Osteoblast (primary cell): ENCODE data around the gene ANTXR2. TPM values are rescaled to one million over a fixed set of nuclear protein-coding genes. Genes with fewer than 3 reads are reported as not detected.

Source experiments
- DNase-seq: peaks from one replicate; pipeline ENCODE4 v3.0.0; 2011; ENCODE audit warnings: low spot score, mixed read lengths; ENCODE audit not compliant: insufficient read length; ENCODE audit errors: missing footprints
- H2AFZ ChIP-seq: 2 replicates; pipeline ENCODE4 v1.6.0; 2011; ENCODE audit warnings: mild to moderate bottlenecking, low read length
- H3K27ac ChIP-seq: 2 replicates; pipeline ENCODE4 v1.5.1; 2011; ENCODE audit warnings: mild to moderate bottlenecking, low read depth, low read length, moderate library complexity
- H3K27me3 ChIP-seq: 2 replicates; pipeline ENCODE4 v1.6.0; 2012; ENCODE audit warnings: mild to moderate bottlenecking, control low read depth, inconsistent platforms, low read length, moderate library complexity; ENCODE audit not compliant: insufficient read depth
- H3K36me3 ChIP-seq: 2 replicates; pipeline ENCODE4 v1.5.1; 2011; ENCODE audit warnings: mild to moderate bottlenecking, low read length, control low read depth, moderate library complexity; ENCODE audit not compliant: insufficient read depth
- H3K4me1 ChIP-seq: 2 replicates; pipeline ENCODE4 v1.5.1; 2011; ENCODE audit warnings: mild to moderate bottlenecking, low read length, control low read depth, moderate library complexity; ENCODE audit not compliant: insufficient read depth
- H3K4me2 ChIP-seq: 2 replicates; pipeline ENCODE4 v1.6.0; 2011; ENCODE audit warnings: mild to moderate bottlenecking, low read length; ENCODE audit not compliant: insufficient read depth
- H3K4me3 ChIP-seq: fragments of 200-600 bp; sonication (generic); 3 replicates; pipeline ENCODE4 v1.5.1; 2012; ENCODE audit warnings: mild to moderate bottlenecking, low read length, inconsistent platforms; ENCODE audit not compliant: insufficient read depth
- H3K79me2 ChIP-seq: 2 replicates; pipeline ENCODE4 v1.6.0; 2012; ENCODE audit warnings: mild to moderate bottlenecking, low read length, control low read depth, inconsistent platforms; ENCODE audit not compliant: insufficient read depth
- H3K9me3 ChIP-seq: 2 replicates; pipeline ENCODE4 v1.5.1; 2011; ENCODE audit warnings: low read depth, low read length, control low read depth
- H4K20me1 ChIP-seq: 2 replicates; pipeline ENCODE4 v1.6.0; 2012; ENCODE audit warnings: mild to moderate bottlenecking, low read length, control low read depth; ENCODE audit not compliant: insufficient read depth
- CTCF ChIP-seq: IDR thresholded peaks from 2 replicates; pipeline ENCODE4 v1.5.1; 2011; ENCODE audit warnings: mild to moderate bottlenecking, low read depth, low read length, moderate library complexity; ENCODE audit errors: extremely low read depth
- total RNA-seq: library from RNA; depleted of rRNA; stranded (reverse); fragments of >200 nt; gene quantifications from 2 replicates; pipeline ENCODE4 v1.2.3, GENCODE V29; 2012

The ANTXR2 gene
- total RNA-seq, 1 donor = 97.4 TPM

GRCh38 chr4:80069837-80070731, 2.9 kb downstream of the ANTXR2 start:
- H3K79me2 ChIP-seq = peaks cover 72% of the 10 kb centered on the region
- H2AFZ ChIP-seq = no peak overlapping the region
- H3K9me3 ChIP-seq = no peaks in the 10 kb centered on the region
- no peak for TF ChIP-seq CTCF
- peak; percentile 73 for DNase-seq
- H3K36me3 ChIP-seq = peaks cover 33% of the 10 kb centered on the region
- peak overlapping the region; percentile 90 for H3K4me3 ChIP-seq
- no peaks in the 10 kb centered on the region for H3K27me3 ChIP-seq
- H4K20me1 ChIP-seq = peaks cover 4% of the 10 kb centered on the region
- peak overlapping the region; percentile 86 for H3K27ac ChIP-seq
- peak overlapping the region; percentile 89 for H3K4me2 ChIP-seq
- H3K4me1 ChIP-seq = peaks cover 41% of the 10 kb centered on the region

DNA sequence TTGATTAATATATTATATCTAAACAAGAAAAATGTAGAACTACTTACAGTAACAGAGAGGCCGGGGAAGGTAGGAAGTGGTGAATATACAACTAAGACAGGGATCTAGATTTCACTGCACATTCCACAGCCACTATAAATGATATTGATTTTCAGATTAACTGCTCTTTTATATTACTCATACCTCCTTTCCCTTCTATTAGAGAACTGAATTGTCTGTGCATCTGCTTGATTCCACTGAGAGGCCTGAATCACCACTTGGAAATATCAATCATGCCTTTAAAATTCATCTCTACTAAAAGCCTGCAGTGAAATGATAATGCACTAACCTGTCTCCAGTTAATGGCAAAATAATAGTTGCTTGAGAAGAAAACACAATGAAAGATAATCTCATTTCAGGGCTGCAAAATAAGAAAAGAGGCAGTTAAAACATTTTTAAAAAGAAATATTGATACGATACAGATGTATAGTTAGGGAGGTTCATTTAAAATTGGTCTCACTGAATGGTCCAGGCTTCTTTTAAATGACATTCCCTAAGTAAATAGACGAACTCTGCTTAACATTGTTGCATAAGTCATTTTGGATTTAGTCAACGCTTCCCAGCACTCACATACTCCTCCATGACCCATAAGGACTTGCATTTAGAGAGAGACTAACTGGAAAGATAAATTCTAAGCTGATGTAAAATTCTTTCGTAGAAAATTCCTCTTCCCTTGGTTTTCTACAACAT, 3.8 kb downstream of the ANTXR2 start:
- Histone ChIP-seq H3K79me2 (peaks cover 80% of the 10 kb centered on the region), H4K20me1 (peaks cover 4% of the 10 kb centered on the region), H3K27me3 (no peaks in the 10 kb centered on the region), H3K36me3 (peaks cover 38% of the 10 kb centered on the region), H3K4me3 (peak overlapping the region; percentile 90), H3K9me3 (no peaks in the 10 kb centered on the region), H2AFZ (no peak overlapping the region), H3K4me1 (peaks cover 38% of the 10 kb centered on the region), H3K4me2 (peak overlapping the region; percentile 89), H3K27ac (peak overlapping the region; percentile 86)
- no peak for TF ChIP-seq CTCF
- peak; percentile 6 for DNase-seq

- peaks cover 44% of the 10 kb centered on the region for H3K36me3 ChIP-seq
- no peak overlapping the region for H3K4me2 ChIP-seq
- peaks cover 27% of the 10 kb centered on the region for H3K4me1 ChIP-seq
- H3K79me2 ChIP-seq = peaks cover 74% of the 10 kb centered on the region
- H4K20me1 ChIP-seq = no peaks in the 10 kb centered on the region
- no peak overlapping the region for H3K27ac ChIP-seq
- H3K27me3 ChIP-seq = no peaks in the 10 kb centered on the region
- no peak overlapping the region for H3K4me3 ChIP-seq
- no peak overlapping the region for H2AFZ ChIP-seq
- no peaks in the 10 kb centered on the region for H3K9me3 ChIP-seq
- no peak for DNase-seq
- TF ChIP-seq CTCF = no peak
These were observed 7.4 kb downstream of the ANTXR2 start for GRCh38 chr4:80065601-80066000.

- H3K4me1 ChIP-seq = peaks cover 7% of the 10 kb centered on the region
- peaks cover 36% of the 10 kb centered on the region for H3K36me3 ChIP-seq
- peak; percentile 30 for DNase-seq
- peak overlapping the region; percentile 50 for H3K27ac ChIP-seq
- H3K4me2 ChIP-seq = no peak overlapping the region
- no peak overlapping the region for H2AFZ ChIP-seq
- no peaks in the 10 kb centered on the region for H3K9me3 ChIP-seq
- H3K4me3 ChIP-seq = no peak overlapping the region
- H3K79me2 ChIP-seq = peaks cover 70% of the 10 kb centered on the region
- H4K20me1 ChIP-seq = no peaks in the 10 kb centered on the region
- H3K27me3 ChIP-seq = no peaks in the 10 kb centered on the region
- no peak for TF ChIP-seq CTCF
These were observed 10.5 kb downstream of the ANTXR2 start for GRCh38 chr4:80062527-80062926.
